Caco-2 (cell line): ENCODE measurements around the gene ANKMY1. TPM values are rescaled to one million over a fixed set of nuclear protein-coding genes. Genes with fewer than 3 reads are reported as not detected.

ENCODE experiments used
- Bru-seq: library from RNA; stranded (reverse); fragments of 400-500 nt; gene quantifications from one replicate; lab custom pipeline; 2021; lab: Mats Ljungman, UMichigan
- BruChase-seq, 2 experiments: library from RNA; stranded (reverse); fragments of 400-500 nt; gene quantifications; one replicate each; lab custom pipeline; 2021; lab: Mats Ljungman, UMichigan
- BruUV-seq: library from RNA; stranded (reverse); fragments of 400-500 nt; replicated peaks from 2 replicates; lab custom pipeline; 2021; lab: Mats Ljungman, UMichigan
- CTCF ChIA-PET: fragments of 300-600 bp; sonication (Branson Sonifier 250); formaldehyde crosslinking; loops from one replicate; lab custom pipeline; 2022; ENCODE audit warnings: antibody characterized with exemption; lab: Charles Lee
- POLR2A ChIA-PET: fragments of 300-600 bp; sonication (Branson Sonifier 250); formaldehyde crosslinking; loops from one replicate; lab custom pipeline; 2022; ENCODE audit warnings: antibody characterized with exemption; lab: Charles Lee
- DNase-seq, 2 experiments: peaks; one replicate each; pipeline versions ENCODE4 v3.0.0 to v3.0.0-alpha.2; 2020 to 2022
- H3K27me3 ChIP-seq: replicated peaks from 2 replicates; pipeline ENCODE4 v1.6.0; 2011; ENCODE audit warnings: low read length; ENCODE audit not compliant: control insufficient read depth, insufficient read depth
- H3K36me3 ChIP-seq: 2 replicates; pipeline ENCODE4 v1.5.1; 2011; ENCODE audit warnings: low read length; ENCODE audit not compliant: control insufficient read depth, insufficient read depth
- H3K4me1 ChIP-seq: fragments of 250-450 bp; sonication (Bioruptor Pico); 2 replicates; pipeline ENCODE4 v1.5.1; 2020; ENCODE audit warnings: mild to moderate bottlenecking
- H3K4me3 ChIP-seq: 2 replicates; pipeline ENCODE4 v1.5.1; 2011; ENCODE audit warnings: low read depth, mild to moderate bottlenecking, control low read depth, low read length
- H3K9me3 ChIP-seq: fragments of 250-450 bp; sonication (Bioruptor Pico); 2 replicates; pipeline ENCODE4 v1.5.1; 2020; ENCODE audit warnings: mild to moderate bottlenecking, moderate library complexity
- H3K27ac Mint-ChIP-seq: one replicate; pipeline ENCODE4 v1.8.0; 2022; ENCODE audit warnings: mixed read lengths; ENCODE audit not compliant: unreplicated experiment
- H3K27me3 Mint-ChIP-seq: one replicate; pipeline ENCODE4 v1.8.0; 2022; ENCODE audit warnings: mixed read lengths; ENCODE audit not compliant: insufficient read depth, unreplicated experiment
- H3K36me3 Mint-ChIP-seq: one replicate; pipeline ENCODE4 v1.8.0; 2022; ENCODE audit warnings: mild to moderate bottlenecking, mixed read lengths; ENCODE audit not compliant: insufficient read depth, unreplicated experiment
- H3K4me1 Mint-ChIP-seq: one replicate; pipeline ENCODE4 v1.8.0; 2022; ENCODE audit warnings: low read depth, mixed read lengths; ENCODE audit not compliant: unreplicated experiment
- H3K4me3 Mint-ChIP-seq: one replicate; pipeline ENCODE4 v1.8.0; 2022; ENCODE audit warnings: mild to moderate bottlenecking, moderate library complexity, mixed read lengths; ENCODE audit not compliant: unreplicated experiment
- H3K9me3 Mint-ChIP-seq: one replicate; pipeline ENCODE4 v1.8.0; 2022; ENCODE audit warnings: mixed read lengths; ENCODE audit not compliant: unreplicated experiment
- CTCF ChIP-seq, 2 experiments: fragments of 200-600 bp in 1 of 2; IDR thresholded peaks; 1 replicate in 1 of 2; 2 replicates in 1 of 2; pipeline versions ENCODE4 v1.5.1 to v1.8.0; 2011 to 2022; ENCODE audit warnings: antibody characterized with exemption in 1 of 2, control low read depth in 1 of 2, inconsistent platforms in 1 of 2, low read depth in 1 of 2, low read length in 1 of 2, mild to moderate bottlenecking in 1 of 2, moderate library complexity in 1 of 2; ENCODE audit not compliant: insufficient read depth in 1 of 2, severe bottlenecking in 1 of 2, unreplicated experiment in 1 of 2
- intact Hi-C: fragments of 100-400 bp; cut with micrococcal nuclease; formaldehyde crosslinking; loops from one replicate; pipeline ENCODE4 v1.10.0; 2022; ENCODE audit not compliant: unreplicated experiment
- long read RNA-seq: library from polyadenylated mRNA; stranded (forward); transcript quantifications from one replicate; pipeline ENCODE4 v2.0.0, GENCODE V29; 2022
- total RNA-seq: library from RNA; stranded (reverse); gene quantifications from 2 replicates; pipeline ENCODE4 v1.2.3, GENCODE V29; 2022

ANKMY1 gene
- total RNA-seq (12.2 and 16.6 TPM in 2 replicates), Bru-seq, nascent RNA (percentile 58 among the genes with signal in this experiment), BruChase-seq, experiment 1, labeled RNA remaining after a 2-hour chase (percentile 65 among the genes with signal in this experiment), BruChase-seq, experiment 2, labeled RNA remaining after a 6-hour chase (percentile 61 among the genes with signal in this experiment)
- long read RNA-seq, full-length matches to known transcripts = 7 of 18 reads
- long read RNA-seq, partial matches to known transcripts = 1 of 18 reads
- long read RNA-seq, other reads (novel, unspliced or antisense) = 10 of 18 reads

GRCh38 chr2:240557808-240558207 lies at the start of gene ANKMY1:
Gene ANKMY1, minus strand, starts transcription at chr2:240557988. Its CDS starts 653 bp downstream, at chr2:240557335.
- no peak for TF ChIP-seq CTCF (IDR thresholded peaks at IDR 0.05; ENCODE audit: insufficient read depth in 1 of 2, low read depth in 1 of 2, low read length in 1 of 2, severe bottlenecking in 1 of 2, unreplicated experiment in 1 of 2)
- no peaks in the 10 kb centered on the region for H3K27me3 ChIP-seq
- no TSS peak for BruUV-seq
- H3K4me1 Mint-ChIP-seq = peaks cover 7% of the 10 kb centered on the region
- peaks cover 6% of the 10 kb centered on the region; the same call in 1 of the 2 replicates for H3K4me1 ChIP-seq
- H3K4me3 ChIP-seq = no peak within 1 kb of the TSS
- no peaks in the 10 kb centered on the region for H3K9me3 Mint-ChIP-seq
- peaks cover 18% of the 10 kb centered on the region for H3K36me3 Mint-ChIP-seq
- H3K36me3 ChIP-seq = no peaks in the 10 kb centered on the region
- intact Hi-C loops = no loop called here
- no peaks in the 10 kb centered on the region for H3K9me3 ChIP-seq
- ChIA-PET POLR2A (no interaction called here), CTCF (no interaction called here)
- no peaks in the 10 kb centered on the region for H3K27me3 Mint-ChIP-seq
- H3K27ac Mint-ChIP-seq = no peak within 1 kb of the TSS
- no peak within 1 kb of the TSS for H3K4me3 Mint-ChIP-seq
- no peak for DNase-seq

- H3K9me3 ChIP-seq = no peaks in the 10 kb centered on the region
- BruUV-seq = no TSS peak
- Mint-ChIP-seq H3K27me3 (no peaks in the 10 kb centered on the region), H3K4me3 (peak overlapping the region; percentile 78), H3K4me1 (peaks cover 8% of the 10 kb centered on the region), H3K27ac (peak overlapping the region; percentile 79), H3K9me3 (no peaks in the 10 kb centered on the region), H3K36me3 (peaks cover 14% of the 10 kb centered on the region)
- H3K4me1 ChIP-seq = no peaks in the 10 kb centered on the region
- DNase-seq = peak in 1 of 2 experiments; percentile 17
- CTCF ChIA-PET = interaction anchor here (2.0 kb wide), 1 partner anchor 11 kb away, joined by 12 read pairs; no protein-coding TSS in a partner anchor
- peak overlapping the region; percentile 77 for H3K4me3 ChIP-seq
- no peaks in the 10 kb centered on the region for H3K27me3 ChIP-seq
- H3K36me3 ChIP-seq = no peaks in the 10 kb centered on the region
- intact Hi-C loops = no loop called here
- POLR2A ChIA-PET = interaction anchor here (0.6 to 3.5 kb wide), 3 partner anchors 11 to 19 kb away, joined by 3 to 31 read pairs (median 3); partner anchors contain the start of gene CAPN10
- TF ChIP-seq CTCF (IDR thresholded peaks at IDR 0.05; ENCODE audit: insufficient read depth in 1 of 2, low read depth in 1 of 2, low read length in 1 of 2, severe bottlenecking in 1 of 2, unreplicated experiment in 1 of 2) = no peak
These were observed 48.3 kb upstream of the ANKMY1 start for GRCh38 chr2:240605867-240606743.
